CD4-positive, alpha-beta T cell treated with Interleukin-2 at 100 ng/mL for 4 hours (primary cell): ENCODE data around the gene EWSR1.
"Not testable (repeated sequence)": the region's sequence is repeated elsewhere in the genome, so short reads cannot be mapped to it uniquely, and the experiment has no call there.

Source experiments
- DNase-seq: peaks from one replicate; pipeline ENCODE4 v3.0.0-alpha.2; 2020; ENCODE audit warnings: low spot score

The EWSR1 gene

GRCh38 chr22:29247891-29248290, 20.2 kb upstream of the EWSR1 start:
- not testable (repeated sequence) for DNase-seq

GRCh38 chr22:29251265-29251664, 16.8 kb upstream of the EWSR1 start:
- DNase-seq = no peak

GRCh38 chr22:29251981-29252911, 15.8 kb upstream of the EWSR1 start:
- no peak for DNase-seq

- DNase-seq = no peak
These were observed 14.3 kb upstream of the EWSR1 start for GRCh38 chr22:29253561-29254285.

GRCh38 chr22:29254286-29254660, 13.8 kb upstream of the EWSR1 start:
- no peak for DNase-seq

GRCh38 chr22:29255064-29255621, 12.9 kb upstream of the EWSR1 start:
- DNase-seq = no peak

- DNase-seq = no peak
These were observed 11.3 kb upstream of the EWSR1 start for GRCh38 chr22:29256606-29257325.

GRCh38 chr22:29257751-29258181, 10.3 kb upstream of the EWSR1 start:
- no peak for DNase-seq

GRCh38 chr22:29258407-29259252, 9.4 kb upstream of the EWSR1 start:
- no peak for DNase-seq

- no peak for DNase-seq
These were observed 8.7 kb upstream of the EWSR1 start for GRCh38 chr22:29259253-29259899.

- DNase-seq = no peak
These were observed 8.0 kb upstream of the EWSR1 start for GRCh38 chr22:29260031-29260560.

GRCh38 chr22:29260601-29261315, 7.3 kb upstream of the EWSR1 start:
- no peak for DNase-seq

- no peak for DNase-seq
These were observed 4.2 kb upstream of the EWSR1 start for GRCh38 chr22:29263791-29264276.

GRCh38 chr22:29265305-29265704, 2.8 kb upstream of the EWSR1 start:
- DNase-seq = no peak

GRCh38 chr22:29265929-29266328, 2.1 kb upstream of the EWSR1 start:
- DNase-seq = no peak

GRCh38 chr22:29266564-29267461, 1.3 kb upstream of the EWSR1 start:
- DNase-seq = no peak

- no peak for DNase-seq
These were observed 608 bp upstream of the EWSR1 start for GRCh38 chr22:29267462-29267857.

GRCh38 chr22:29268511-29269229, 602 bp downstream of the EWSR1 start:
- peak; percentile 30 for DNase-seq
